ENCODE data around the gene ZNF335.
"Not testable (repeated sequence)": the region's sequence is repeated elsewhere in the genome, so short reads cannot be mapped to it uniquely, and the experiment has no call there.

Gene ZNF335

GRCh38 chr20:45963059-45964005 lies 8.7 kb downstream of the ZNF335 start:
- no peak for DNase-seq (ENCODE audit: low spot score)

GRCh38 chr20:45962031-45962755 lies 9.8 kb downstream of the ZNF335 start:
- no peak for DNase-seq (ENCODE audit: low spot score)
- TF ChIP-seq CTCF (IDR thresholded peaks at IDR 0.05; ENCODE audit: extremely low read depth, missing control alignments): no peak

More at GRCh38 chr20:45963059-45964005, 8.7 kb downstream of the ZNF335 start:
- no peak for TF ChIP-seq CTCF (IDR thresholded peaks at IDR 0.05; ENCODE audit: extremely low read depth, missing control alignments)

DNA sequence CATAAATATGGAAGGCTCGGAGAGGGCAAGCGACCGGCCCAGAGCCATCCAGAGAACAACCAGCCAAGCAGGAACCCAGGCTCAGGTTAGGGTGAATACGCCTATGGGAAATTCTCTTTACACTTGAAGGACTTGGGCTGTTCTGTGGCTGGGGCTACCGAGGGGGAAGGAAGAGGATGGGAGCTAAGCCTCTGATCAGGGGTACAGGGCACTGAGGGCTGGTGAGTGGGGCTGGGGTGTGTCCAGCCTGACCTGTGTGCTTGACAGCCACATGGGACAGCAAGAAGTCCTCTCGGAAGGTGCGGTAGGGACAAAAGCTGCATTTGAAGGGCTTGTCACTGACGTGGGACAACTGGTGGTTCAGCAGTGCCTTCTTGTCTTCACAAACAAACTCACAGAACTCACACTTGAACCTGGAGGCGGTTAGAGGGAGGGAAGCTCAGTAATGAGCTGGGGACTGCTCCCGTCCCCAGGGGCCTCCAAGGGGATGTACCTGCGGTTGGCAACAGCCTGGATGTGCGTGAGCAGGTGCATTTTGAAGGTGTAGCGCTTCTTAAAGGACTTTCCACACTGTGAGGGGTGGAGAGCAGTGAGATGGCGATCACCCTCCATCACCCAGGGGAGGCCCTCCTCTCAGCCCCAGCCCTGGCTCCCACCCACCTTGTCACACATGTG lies 11.9 kb downstream of the ZNF335 start:
- DNase-seq (ENCODE audit: low spot score): no peak
- TF ChIP-seq CTCF (IDR thresholded peaks at IDR 0.05; ENCODE audit: extremely low read depth, missing control alignments): no peak

- DNase-seq (ENCODE audit: low spot score): no peak
- no peak for TF ChIP-seq CTCF (IDR thresholded peaks at IDR 0.05; ENCODE audit: extremely low read depth, missing control alignments)
Measured at GRCh38 chr20:45959126-45959525, 12.9 kb downstream of the ZNF335 start.

DNA sequence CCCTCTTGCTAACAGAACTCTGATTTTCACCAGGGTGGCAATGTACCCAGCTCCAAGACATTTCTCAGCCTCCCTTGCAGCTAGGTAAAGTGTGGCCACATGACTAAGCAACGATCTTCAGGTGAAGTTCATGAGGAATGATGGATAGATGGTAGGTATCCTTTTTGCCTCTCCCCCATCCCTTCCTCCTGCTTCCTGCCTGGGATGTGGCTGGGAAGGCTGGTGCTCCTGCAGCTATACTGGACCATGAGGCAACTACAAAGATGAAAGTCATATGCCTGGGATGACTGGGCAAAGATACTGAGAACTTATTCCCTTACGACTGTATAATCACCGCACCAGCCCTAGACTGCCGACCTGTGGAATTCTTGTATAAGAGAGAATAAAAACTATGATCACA lies 13.4 kb downstream of the ZNF335 start:
- DNase-seq (ENCODE audit: low spot score): no peak
- no peak for TF ChIP-seq CTCF (IDR thresholded peaks at IDR 0.05; ENCODE audit: extremely low read depth, missing control alignments)

DNA sequence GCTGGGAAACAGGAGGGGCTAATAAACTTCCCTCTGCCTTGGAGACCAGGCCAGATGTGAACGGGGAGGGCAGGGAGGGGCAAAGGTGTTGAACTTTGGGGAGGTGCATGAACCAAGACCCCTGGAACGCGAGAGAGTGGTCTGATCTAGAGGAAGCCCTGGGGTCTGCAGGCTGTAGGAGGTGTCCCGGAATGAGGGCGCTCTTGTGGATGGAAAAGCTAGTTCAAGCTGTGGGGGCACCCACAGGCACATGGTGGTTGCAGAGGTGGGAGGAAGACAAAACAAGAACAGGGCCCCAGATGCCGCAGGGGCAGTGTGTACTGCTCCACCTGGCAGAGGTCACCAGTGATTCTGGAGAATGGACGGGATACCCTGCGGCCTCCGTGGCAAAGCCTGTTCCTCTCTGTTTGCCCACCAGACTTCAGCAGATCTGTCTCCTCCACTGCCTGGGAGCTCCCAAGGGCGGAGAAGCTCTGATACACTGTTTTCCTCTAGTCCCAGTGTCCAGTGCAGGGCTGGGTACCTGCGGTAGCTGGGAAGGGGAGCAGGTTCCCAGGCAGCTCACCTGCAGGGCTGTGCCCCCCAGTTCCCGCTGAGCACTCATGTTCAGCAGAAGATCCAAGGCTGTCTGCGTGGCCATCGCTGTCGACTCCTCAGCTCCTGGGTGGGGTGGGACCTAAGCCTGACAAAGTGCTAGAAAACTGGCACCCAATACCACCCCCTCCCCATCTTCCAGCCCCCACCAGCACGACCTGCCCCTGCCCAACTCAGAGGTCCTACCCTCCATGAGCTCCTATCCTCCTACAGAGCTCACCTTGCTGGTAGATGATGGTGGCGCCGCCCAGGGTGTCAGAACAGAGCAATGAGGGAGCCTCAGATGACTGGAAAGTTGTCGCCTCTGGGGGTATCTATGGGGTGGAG lies 14.7 kb downstream of the ZNF335 start:
- no peak for TF ChIP-seq CTCF (IDR thresholded peaks at IDR 0.05; ENCODE audit: extremely low read depth, missing control alignments)
- no peak for DNase-seq (ENCODE audit: low spot score)

- not testable (repeated sequence) for DNase-seq (ENCODE audit: low spot score)
Measured at GRCh38 chr20:45956326-45956725, 15.7 kb downstream of the ZNF335 start.

Measured in GM20000 (cell line).